IMR-90 (cell line): ENCODE measurements around the gene CARNS1. TPM values are rescaled to one million over a fixed set of nuclear protein-coding genes. Genes with fewer than 3 reads are reported as not detected.

Experiments
- ATAC-seq: fragments of 200-7000 bp; cut with Tn5 transposase; 2 replicates; pipeline ENCODE4 v1.9.1; 2020; ENCODE audit warnings: low read depth, mild to moderate bottlenecking, moderate library complexity
- BruUV-seq: library from RNA; stranded (reverse); fragments of 400-500 nt; replicated peaks from 2 replicates; lab custom pipeline; 2021; lab: Mats Ljungman, UMichigan
- CTCF ChIA-PET: fragments of 300-600 bp; formaldehyde crosslinking; extraction: SDS; loops from one replicate; lab custom pipeline; 2021; ENCODE audit warnings: antibody characterized with exemption; lab: Yijun Ruan, JAX
- POLR2A ChIA-PET: fragments of 300-600 bp; sonication (Branson Sonifier 250); formaldehyde crosslinking; loops from one replicate; lab custom pipeline; 2022; ENCODE audit warnings: antibody characterized with exemption; ENCODE audit not compliant: unreplicated experiment; lab: Charles Lee
- DNase-seq: peaks from one replicate; pipeline ENCODE4 v3.0.0; 2013
- H2AFZ ChIP-seq: replicated peaks from 2 replicates; pipeline ENCODE3; 2013; ENCODE audit warnings: low read length, mild to moderate bottlenecking; ENCODE audit not compliant: poor library complexity
- H2AK5ac ChIP-seq: 2 replicates; pipeline ENCODE4 v1.6.1; 2013; ENCODE audit warnings: low read depth, low read length, inconsistent platforms
- H2AK9ac ChIP-seq: replicated peaks from 2 replicates; pipeline ENCODE3; 2013; ENCODE audit warnings: mild to moderate bottlenecking, low read depth, low read length, moderate library complexity; ENCODE audit not compliant: poor library complexity
- H2BK120ac ChIP-seq: 2 replicates; pipeline ENCODE4 v1.6.1; 2013; ENCODE audit warnings: low read depth, low read length, inconsistent platforms
- H2BK15ac ChIP-seq: 3 replicates; pipeline ENCODE4 v1.6.1; 2013; ENCODE audit warnings: low read depth, low read length, inconsistent platforms
- H2BK20ac ChIP-seq: 2 replicates; pipeline ENCODE4 v1.6.1; 2013; ENCODE audit warnings: low read depth, mild to moderate bottlenecking, inconsistent platforms, low read length, moderate library complexity
- H2BK5ac ChIP-seq: 2 replicates; pipeline ENCODE4 v1.6.1; 2013; ENCODE audit warnings: mild to moderate bottlenecking, low read depth, low read length, inconsistent platforms; ENCODE audit not compliant: poor library complexity, severe bottlenecking
- H3K14ac ChIP-seq: replicated peaks from 2 replicates; pipeline ENCODE4 v1.6.1; 2013; ENCODE audit warnings: low read depth, low read length, inconsistent platforms
- H3K18ac ChIP-seq: 2 replicates; pipeline ENCODE4 v1.6.1; 2013; ENCODE audit warnings: low read depth, low read length, control low read depth
- H3K23ac ChIP-seq: 2 replicates; pipeline ENCODE4 v1.6.1; 2013; ENCODE audit warnings: low read depth, low read length, inconsistent platforms
- H3K27ac ChIP-seq: 2 replicates; pipeline ENCODE4 v1.5.1; 2013; ENCODE audit warnings: mild to moderate bottlenecking, control low read depth, low read length; ENCODE audit not compliant: insufficient read depth
- H3K27me3 ChIP-seq: 2 replicates; pipeline ENCODE4 v1.6.1; 2013; ENCODE audit warnings: low read length; ENCODE audit not compliant: control insufficient read depth, insufficient read depth
- H3K36me3 ChIP-seq: 2 replicates; pipeline ENCODE4 v1.6.1; 2013; ENCODE audit warnings: low read length, mixed read lengths; ENCODE audit not compliant: control insufficient read depth, insufficient read depth
- H3K4ac ChIP-seq: 2 replicates; pipeline ENCODE4 v1.6.1; 2013; ENCODE audit warnings: low read depth, low read length, inconsistent platforms
- H3K4me1 ChIP-seq: 2 replicates; pipeline ENCODE4 v1.6.1; 2013; ENCODE audit warnings: low read length, mixed read lengths; ENCODE audit not compliant: control insufficient read depth, insufficient read depth
- H3K4me2 ChIP-seq: 2 replicates; pipeline ENCODE4 v1.6.1; 2013; ENCODE audit warnings: low read depth, mild to moderate bottlenecking, control low read depth, low read length, moderate library complexity
- H3K4me3 ChIP-seq: 2 replicates; pipeline ENCODE4 v1.5.1; 2013; ENCODE audit warnings: low read depth, mild to moderate bottlenecking, control low read depth, low read length, moderate library complexity; ENCODE audit not compliant: insufficient read depth
- H3K56ac ChIP-seq: 2 replicates; pipeline ENCODE4 v1.6.1; 2013; ENCODE audit warnings: low read length, inconsistent platforms; ENCODE audit not compliant: insufficient read depth; ENCODE audit errors: extremely low read depth
- H3K79me1 ChIP-seq, 2 experiments: 2 replicates each; pipeline ENCODE4 v1.6.1; 2013; ENCODE audit warnings: low read length in 2 of 2, inconsistent platforms in 1 of 2, low read depth in 1 of 2
- H3K9ac ChIP-seq: 2 replicates; pipeline ENCODE4 v1.6.1; 2013; ENCODE audit warnings: low read depth, low read length, control low read depth
- H3K9me1 ChIP-seq: 2 replicates; pipeline ENCODE4 v1.6.1; 2013; ENCODE audit warnings: low read length, inconsistent platforms; ENCODE audit not compliant: insufficient read depth
- H3K9me3 ChIP-seq: 2 replicates; pipeline ENCODE4 v1.6.1; 2013; ENCODE audit warnings: low read length; ENCODE audit not compliant: control insufficient read depth, insufficient read depth
- H4K20me1 ChIP-seq: 2 replicates; pipeline ENCODE4 v1.6.1; 2013; ENCODE audit warnings: low read length, inconsistent platforms; ENCODE audit not compliant: insufficient read depth
- H4K5ac ChIP-seq: 2 replicates; pipeline ENCODE4 v1.6.1; 2013; ENCODE audit warnings: mild to moderate bottlenecking, low read depth, low read length, control low read depth
- H4K8ac ChIP-seq, 2 experiments: 2 replicates each; pipeline ENCODE4 v1.6.1; 2013; ENCODE audit warnings: low read depth in 2 of 2, low read length in 2 of 2, control low read depth in 1 of 2, inconsistent platforms in 1 of 2
- H4K91ac ChIP-seq: 2 replicates; pipeline ENCODE4 v1.6.1; 2013; ENCODE audit warnings: low read depth, low read length, inconsistent platforms; ENCODE audit not compliant: insufficient read depth
- BHLHE40 ChIP-seq: fragments of 150-350 bp; IDR thresholded peaks from 2 replicates; pipeline ENCODE4 v1.6.1; 2016; ENCODE audit warnings: mild to moderate bottlenecking, low read depth, low read length
- CEBPB ChIP-seq: IDR thresholded peaks from 2 replicates; pipeline ENCODE4 v1.6.1; 2012; ENCODE audit warnings: low read depth, low read length, improper control_type of control experiment
- CHD1 ChIP-seq: IDR thresholded peaks from 2 replicates; pipeline ENCODE4 v1.6.1; 2012; ENCODE audit warnings: low read depth, low read length, improper control_type of control experiment
- MAFK ChIP-seq: IDR thresholded peaks from 2 replicates; pipeline ENCODE4 v1.6.1; 2012; ENCODE audit warnings: low read depth, low read length, improper control_type of control experiment
- MXI1 ChIP-seq: IDR thresholded peaks from 2 replicates; pipeline ENCODE4 v1.6.1; 2012; ENCODE audit warnings: low read depth, mild to moderate bottlenecking, low read length, moderate library complexity, borderline replicate concordance
- NFE2L2 ChIP-seq: fragments of 150-350 bp; IDR thresholded peaks from 2 replicates; pipeline ENCODE4 v1.6.1; 2016; ENCODE audit warnings: low read depth, mild to moderate bottlenecking, low read length
- POLR2A ChIP-seq: IDR thresholded peaks from 2 replicates; pipeline ENCODE4 v1.6.1; 2012; ENCODE audit warnings: mild to moderate bottlenecking, low read depth, low read length
- RAD21 ChIP-seq: IDR thresholded peaks from 2 replicates; pipeline ENCODE4 v1.6.1; 2012; ENCODE audit warnings: low read length, improper control_type of control experiment
- RFX5 ChIP-seq: IDR thresholded peaks from 2 replicates; pipeline ENCODE4 v1.8.0; 2012; ENCODE audit warnings: low read depth, mild to moderate bottlenecking, low read length, moderate library complexity
- SMC3 ChIP-seq: fragments of 150-350 bp; IDR thresholded peaks from 2 replicates; pipeline ENCODE4 v1.6.1; 2016; ENCODE audit warnings: low read depth, mild to moderate bottlenecking, antibody characterized with exemption, low read length, moderate library complexity
- WGBS, 2 experiments: methylation state at CpG; one replicate each; pipeline versions ENCODE4 v1.1.5 to v1.1.7; 2013; ENCODE audit warnings: missing lambda C conversion rate in 2 of 2; ENCODE audit not compliant: insufficient read length in 1 of 2; ENCODE audit errors: extremely low coverage in 2 of 2; 5-methylcytosine and 5-hydroxymethylcytosine counted together
- dilution Hi-C: fragments of 300-500 bp; cut with HindIII; formaldehyde crosslinking; loops from one replicate; pipeline ENCODE4 v1.14.3; 2018; ENCODE audit warnings: low sequenced_read_pairs; ENCODE audit not compliant: unreplicated experiment
- in situ Hi-C: fragments of 300-500 bp; cut with MboI; formaldehyde crosslinking; loops from 3 replicates; pipeline ENCODE4 v1.14.3; 2019; ENCODE audit warnings: low sequenced_read_pairs, inconsistent platforms, mixed read lengths
- intact Hi-C: fragments of 100-400 bp; cut with micrococcal nuclease; formaldehyde crosslinking; loops from 2 replicates; pipeline ENCODE4 v1.10.0; 2022
- polyA plus RNA-seq, 3 experiments: library from polyadenylated mRNA; depleted of rRNA; stranded (reverse); fragments of >200 nt; gene quantifications; 2 replicates each; pipeline ENCODE4 v1.2.3, GENCODE V29; 2012; ENCODE audit warnings: low replicate concordance in 1 of 3
- total RNA-seq: library from RNA; depleted of rRNA; stranded (reverse); fragments of >200 nt; gene quantifications from 2 replicates; pipeline ENCODE4 v1.2.3, GENCODE V29; 2012
- TF ChIP-seq, protein P1 (sequence below): fragments of 150-350 bp; IDR thresholded peaks from 2 replicates; pipeline ENCODE4 v1.6.1; 2017; ENCODE audit warnings: mild to moderate bottlenecking, antibody characterized with exemption, low read length, low read depth
- TF ChIP-seq, protein P2 (sequence below): conservative IDR thresholded peaks from 2 replicates; pipeline ENCODE4 v1.5.1; 2012; ENCODE audit warnings: mild to moderate bottlenecking, low read depth, low read length, improper control_type of control experiment

The CARNS1 gene
- total and polyA plus RNA-seq, 2 of the 4 experiments (the other 2 are of a cell fraction): under 0.01 to 0.32 TPM

DNA sequence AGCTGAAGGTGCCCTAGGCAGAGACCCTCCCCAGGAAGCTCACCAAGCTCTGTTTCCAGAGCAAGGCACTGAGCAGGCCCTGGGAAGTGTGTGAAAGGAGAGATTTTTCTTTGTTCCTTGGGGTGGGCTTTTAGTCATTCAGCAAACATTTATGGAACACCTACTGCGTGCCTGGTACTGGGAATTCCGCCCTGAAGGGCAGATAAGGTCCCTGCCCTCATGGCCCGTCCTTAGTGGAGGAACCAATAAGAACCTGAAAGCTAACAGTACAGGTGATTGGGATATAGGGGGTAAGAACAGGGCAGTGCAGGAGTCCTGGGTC lies 49.7 kb downstream of the CARNS1 start:
- Histone ChIP-seq H2AK9ac (peak overlapping the region; percentile 95), H3K4me3 (peak overlapping the region; percentile 62), H3K9me3 (no peaks in the 10 kb centered on the region), H3K27ac (peak overlapping the region; percentile 56), H3K9ac (peak overlapping the region; percentile 54; the same call in 1 of the 2 replicates), H3K4me1 (peaks cover 9% of the 10 kb centered on the region), H4K8ac (peak overlapping the region; percentile 92 to 95), H3K27me3 (no peaks in the 10 kb centered on the region; the same call in 1 of the 2 replicates), H4K5ac (peak overlapping the region; percentile 79; the same call in 1 of the 2 replicates), H3K18ac (no peak overlapping the region), H3K23ac (0 out of 2 replicates have a peak overlapping the region, but pooled peaks have one; percentile 33), H3K14ac (peak overlapping the region; percentile 89; the same call in 1 of the 2 replicates), H3K9me1 (peaks cover 12% of the 10 kb centered on the region), H3K56ac (no peak overlapping the region), H2AFZ (peak overlapping the region; percentile 97), H3K36me3 (peaks cover 2% of the 10 kb centered on the region; the same call in 1 of the 2 replicates), H3K79me1 (peaks cover 4 to 24% of the 10 kb centered on the region in 2 experiments; a peak in 2 of 4 replicates), H4K91ac (no peak overlapping the region; the same call in 1 of the 2 replicates), H2BK120ac (no peak overlapping the region), H3K4me2 (peak overlapping the region; percentile 88), H2BK5ac (peak overlapping the region; percentile 41), H2BK15ac (no peak overlapping the region), H4K20me1 (no peaks in the 10 kb centered on the region), H3K4ac (peak overlapping the region; percentile 84; the same call in 1 of the 2 replicates), H2AK5ac (peak overlapping the region; percentile 49; the same call in 1 of the 2 replicates), H2BK20ac (no peak overlapping the region)
- ATAC-seq (no peak), DNase-seq (no peak)
- POLR2A ChIA-PET: interaction anchor here (0.5 kb wide), 1 partner anchor 52 kb away, joined by 6 read pairs; no protein-coding TSS in a partner anchor
- no peak for TF ChIP-seq CHD1
- no peak for TF ChIP-seq RAD21
- TF ChIP-seq RFX5: no peak
- TF ChIP-seq MAFK: no peak
- TF ChIP-seq MXI1: no peak
- no peak for TF ChIP-seq NFE2L2
- TF ChIP-seq, protein P1, sequence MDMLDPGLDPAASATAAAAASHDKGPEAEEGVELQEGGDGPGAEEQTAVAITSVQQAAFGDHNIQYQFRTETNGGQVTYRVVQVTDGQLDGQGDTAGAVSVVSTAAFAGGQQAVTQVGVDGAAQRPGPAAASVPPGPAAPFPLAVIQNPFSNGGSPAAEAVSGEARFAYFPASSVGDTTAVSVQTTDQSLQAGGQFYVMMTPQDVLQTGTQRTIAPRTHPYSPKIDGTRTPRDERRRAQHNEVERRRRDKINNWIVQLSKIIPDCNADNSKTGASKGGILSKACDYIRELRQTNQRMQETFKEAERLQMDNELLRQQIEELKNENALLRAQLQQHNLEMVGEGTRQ: no peak
- TF ChIP-seq CEBPB: no peak
- TF ChIP-seq, protein P2, sequence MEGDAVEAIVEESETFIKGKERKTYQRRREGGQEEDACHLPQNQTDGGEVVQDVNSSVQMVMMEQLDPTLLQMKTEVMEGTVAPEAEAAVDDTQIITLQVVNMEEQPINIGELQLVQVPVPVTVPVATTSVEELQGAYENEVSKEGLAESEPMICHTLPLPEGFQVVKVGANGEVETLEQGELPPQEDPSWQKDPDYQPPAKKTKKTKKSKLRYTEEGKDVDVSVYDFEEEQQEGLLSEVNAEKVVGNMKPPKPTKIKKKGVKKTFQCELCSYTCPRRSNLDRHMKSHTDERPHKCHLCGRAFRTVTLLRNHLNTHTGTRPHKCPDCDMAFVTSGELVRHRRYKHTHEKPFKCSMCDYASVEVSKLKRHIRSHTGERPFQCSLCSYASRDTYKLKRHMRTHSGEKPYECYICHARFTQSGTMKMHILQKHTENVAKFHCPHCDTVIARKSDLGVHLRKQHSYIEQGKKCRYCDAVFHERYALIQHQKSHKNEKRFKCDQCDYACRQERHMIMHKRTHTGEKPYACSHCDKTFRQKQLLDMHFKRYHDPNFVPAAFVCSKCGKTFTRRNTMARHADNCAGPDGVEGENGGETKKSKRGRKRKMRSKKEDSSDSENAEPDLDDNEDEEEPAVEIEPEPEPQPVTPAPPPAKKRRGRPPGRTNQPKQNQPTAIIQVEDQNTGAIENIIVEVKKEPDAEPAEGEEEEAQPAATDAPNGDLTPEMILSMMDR: no peak
- TF ChIP-seq POLR2A: no peak
- no peak for TF ChIP-seq BHLHE40
- TF ChIP-seq SMC3: no peak
- in situ Hi-C loops (no loop called here), intact Hi-C loops (no loop called here), dilution Hi-C loops (no loop called here)
- 85% methylated on average over 3 of the region's 3 CpGs; no CpG with 5 or more reads in 1 of the 2 experiments for WGBS, 2 experiments
- no TSS peak for BruUV-seq
- CTCF ChIA-PET: interaction anchor here (0.9 kb wide), 1 partner anchor 114 kb away, joined by 3 read pairs; no protein-coding TSS in a partner anchor
